ENCODE data around the gene TSHZ2.

DNA sequence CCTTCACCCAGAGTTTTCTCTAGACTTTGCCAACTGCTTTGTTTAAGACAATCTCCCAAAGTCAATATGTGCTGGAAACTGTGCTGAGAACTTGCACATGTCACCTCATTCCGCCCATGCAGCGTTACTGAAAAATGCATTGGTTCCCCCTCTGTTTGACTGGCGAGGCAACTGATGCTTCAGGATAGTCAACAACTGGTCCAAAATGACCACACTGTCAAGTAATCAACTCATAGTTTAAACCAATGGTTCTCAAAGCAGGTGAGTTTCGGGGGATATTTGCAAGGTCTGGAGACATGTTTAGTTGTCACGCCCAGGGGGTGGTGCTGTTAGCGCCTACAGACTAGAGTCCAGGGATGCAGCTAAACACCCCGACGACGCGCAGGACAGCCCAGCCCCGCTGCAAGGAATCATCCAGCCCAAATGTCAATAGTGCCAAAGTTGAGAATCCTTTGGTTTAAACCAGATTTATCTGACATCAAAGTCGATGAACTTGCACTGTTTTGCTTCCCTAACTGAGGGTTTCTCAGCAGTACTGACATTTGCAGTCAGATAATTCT lies 451.5 kb downstream of the TSHZ2 start:
- TF ChIP-seq EZH2 (IDR thresholded peaks at IDR 0.05; ENCODE audit: borderline replicate concordance, insufficient read depth, low read length, poor library complexity, severe bottlenecking) (no peak), EP300 (conservative IDR thresholded peaks at IDR 0.05; ENCODE audit: poor library complexity, severe bottlenecking) (no peak), SMC3 (conservative IDR thresholded peaks at IDR 0.05; ENCODE audit: poor library complexity) (no peak), POLR2AphosphoS5 (IDR thresholded peaks at IDR 0.05) (no peak), RAD21 (conservative IDR thresholded peaks at IDR 0.05) (no peak)
- TF ChIP-seq, protein P1, sequence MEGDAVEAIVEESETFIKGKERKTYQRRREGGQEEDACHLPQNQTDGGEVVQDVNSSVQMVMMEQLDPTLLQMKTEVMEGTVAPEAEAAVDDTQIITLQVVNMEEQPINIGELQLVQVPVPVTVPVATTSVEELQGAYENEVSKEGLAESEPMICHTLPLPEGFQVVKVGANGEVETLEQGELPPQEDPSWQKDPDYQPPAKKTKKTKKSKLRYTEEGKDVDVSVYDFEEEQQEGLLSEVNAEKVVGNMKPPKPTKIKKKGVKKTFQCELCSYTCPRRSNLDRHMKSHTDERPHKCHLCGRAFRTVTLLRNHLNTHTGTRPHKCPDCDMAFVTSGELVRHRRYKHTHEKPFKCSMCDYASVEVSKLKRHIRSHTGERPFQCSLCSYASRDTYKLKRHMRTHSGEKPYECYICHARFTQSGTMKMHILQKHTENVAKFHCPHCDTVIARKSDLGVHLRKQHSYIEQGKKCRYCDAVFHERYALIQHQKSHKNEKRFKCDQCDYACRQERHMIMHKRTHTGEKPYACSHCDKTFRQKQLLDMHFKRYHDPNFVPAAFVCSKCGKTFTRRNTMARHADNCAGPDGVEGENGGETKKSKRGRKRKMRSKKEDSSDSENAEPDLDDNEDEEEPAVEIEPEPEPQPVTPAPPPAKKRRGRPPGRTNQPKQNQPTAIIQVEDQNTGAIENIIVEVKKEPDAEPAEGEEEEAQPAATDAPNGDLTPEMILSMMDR (IDR thresholded peaks at IDR 0.05; ENCODE audit: poor library complexity, severe bottlenecking): no peak
- TF ChIP-seq, protein P2, sequence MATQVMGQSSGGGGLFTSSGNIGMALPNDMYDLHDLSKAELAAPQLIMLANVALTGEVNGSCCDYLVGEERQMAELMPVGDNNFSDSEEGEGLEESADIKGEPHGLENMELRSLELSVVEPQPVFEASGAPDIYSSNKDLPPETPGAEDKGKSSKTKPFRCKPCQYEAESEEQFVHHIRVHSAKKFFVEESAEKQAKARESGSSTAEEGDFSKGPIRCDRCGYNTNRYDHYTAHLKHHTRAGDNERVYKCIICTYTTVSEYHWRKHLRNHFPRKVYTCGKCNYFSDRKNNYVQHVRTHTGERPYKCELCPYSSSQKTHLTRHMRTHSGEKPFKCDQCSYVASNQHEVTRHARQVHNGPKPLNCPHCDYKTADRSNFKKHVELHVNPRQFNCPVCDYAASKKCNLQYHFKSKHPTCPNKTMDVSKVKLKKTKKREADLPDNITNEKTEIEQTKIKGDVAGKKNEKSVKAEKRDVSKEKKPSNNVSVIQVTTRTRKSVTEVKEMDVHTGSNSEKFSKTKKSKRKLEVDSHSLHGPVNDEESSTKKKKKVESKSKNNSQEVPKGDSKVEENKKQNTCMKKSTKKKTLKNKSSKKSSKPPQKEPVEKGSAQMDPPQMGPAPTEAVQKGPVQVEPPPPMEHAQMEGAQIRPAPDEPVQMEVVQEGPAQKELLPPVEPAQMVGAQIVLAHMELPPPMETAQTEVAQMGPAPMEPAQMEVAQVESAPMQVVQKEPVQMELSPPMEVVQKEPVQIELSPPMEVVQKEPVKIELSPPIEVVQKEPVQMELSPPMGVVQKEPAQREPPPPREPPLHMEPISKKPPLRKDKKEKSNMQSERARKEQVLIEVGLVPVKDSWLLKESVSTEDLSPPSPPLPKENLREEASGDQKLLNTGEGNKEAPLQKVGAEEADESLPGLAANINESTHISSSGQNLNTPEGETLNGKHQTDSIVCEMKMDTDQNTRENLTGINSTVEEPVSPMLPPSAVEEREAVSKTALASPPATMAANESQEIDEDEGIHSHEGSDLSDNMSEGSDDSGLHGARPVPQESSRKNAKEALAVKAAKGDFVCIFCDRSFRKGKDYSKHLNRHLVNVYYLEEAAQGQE (IDR thresholded peaks at IDR 0.05; ENCODE audit: borderline replicate concordance): no peak
